Muscle of leg (tissue), 11 donors: ENCODE measurements around the gene CCDC137. TPM values are rescaled to one million over a fixed set of nuclear protein-coding genes. Genes with fewer than 3 reads are reported as not detected.
"Not testable (repeated sequence)": the region's sequence is repeated elsewhere in the genome, so short reads cannot be mapped to it uniquely, and the experiment has no call there.

Experiments used
- DNase-seq: peaks from one replicate; pipeline ENCODE4 v3.0.0; 2013
- H3K27ac ChIP-seq: one replicate; pipeline ENCODE4 v1.5.1; 2013; ENCODE audit warnings: mild to moderate bottlenecking, low read length, control low read depth
- H3K27me3 ChIP-seq: one replicate; pipeline ENCODE4 v1.6.1; 2013; ENCODE audit warnings: low read length; ENCODE audit not compliant: control insufficient read depth, insufficient read depth
- H3K36me3 ChIP-seq: one replicate; pipeline ENCODE4 v1.6.1; 2013; ENCODE audit warnings: low read length; ENCODE audit not compliant: control insufficient read depth, insufficient read depth
- H3K4me1 ChIP-seq: one replicate; pipeline ENCODE4 v1.6.1; 2013; ENCODE audit warnings: low read length; ENCODE audit not compliant: control insufficient read depth, insufficient read depth
- H3K4me3 ChIP-seq: one replicate; pipeline ENCODE4 v1.5.1; 2013; ENCODE audit warnings: low read length, control low read depth
- H3K9me3 ChIP-seq: replicated peaks from 2 replicates; pipeline ENCODE4 v1.6.1; 2013; ENCODE audit warnings: low read depth, low read length; ENCODE audit not compliant: control insufficient read depth
- WGBS: methylation state at CpG from one replicate; pipeline ENCODE4 v1.1.5; 2013; ENCODE audit warnings: missing lambda C conversion rate; ENCODE audit not compliant: insufficient coverage; 5-methylcytosine and 5-hydroxymethylcytosine counted together
- polyA plus RNA-seq, 8 donors: library from polyadenylated mRNA; unstranded; fragments of 120-200 nt; gene quantifications; one replicate each; pipeline versions ENCODE4 v1.2.1 to v1.2.3, GENCODE V29; 2013; ENCODE audit warnings: inconsistent platforms in 1 of 8, low replicate concordance in 1 of 8; ENCODE audit not compliant: insufficient read length in 8 of 8, insufficient read depth in 1 of 8
- total RNA-seq: library from RNA; stranded (reverse); fragments of 120-200 nt; gene quantifications from one replicate; pipeline ENCODE4 v1.2.4, GENCODE V29; 2013

Gene CCDC137
- total and polyA plus RNA-seq, 9 donors: 9.1 to 18.0 (median 15.5) TPM

DNA sequence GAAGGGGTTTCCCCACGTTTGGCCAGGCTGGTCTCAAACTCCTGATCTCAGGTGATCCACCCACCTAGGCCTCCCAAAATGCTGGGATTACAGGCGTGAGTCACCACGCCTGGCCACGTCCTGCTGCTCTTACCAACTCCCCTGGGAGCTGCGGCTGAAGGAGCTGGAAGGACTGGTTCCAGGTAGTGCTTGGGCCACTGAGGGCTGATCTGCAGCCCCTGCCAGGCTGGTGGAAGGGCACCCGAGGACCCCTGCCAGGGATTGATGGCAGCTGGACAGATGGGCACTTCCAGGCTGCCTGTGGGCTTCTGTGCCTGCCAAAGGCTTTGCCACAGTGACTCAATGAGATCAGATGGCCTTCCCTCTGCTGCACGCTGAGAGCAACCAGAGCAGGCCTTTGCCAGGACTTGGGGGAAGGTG is 2.5 kb upstream of the CCDC137 start:
- Histone ChIP-seq H3K4me1 (peaks cover 24% of the 10 kb centered on the region), H3K27me3 (no peaks in the 10 kb centered on the region), H3K9me3 (no peaks in the 10 kb centered on the region), H3K4me3 (no peak overlapping the region), H3K36me3 (peaks cover 20% of the 10 kb centered on the region), H3K27ac (no peak overlapping the region)
- no peak for DNase-seq
- WGBS: 79% methylated on average over 4 of the region's 7 CpGs

DNA sequence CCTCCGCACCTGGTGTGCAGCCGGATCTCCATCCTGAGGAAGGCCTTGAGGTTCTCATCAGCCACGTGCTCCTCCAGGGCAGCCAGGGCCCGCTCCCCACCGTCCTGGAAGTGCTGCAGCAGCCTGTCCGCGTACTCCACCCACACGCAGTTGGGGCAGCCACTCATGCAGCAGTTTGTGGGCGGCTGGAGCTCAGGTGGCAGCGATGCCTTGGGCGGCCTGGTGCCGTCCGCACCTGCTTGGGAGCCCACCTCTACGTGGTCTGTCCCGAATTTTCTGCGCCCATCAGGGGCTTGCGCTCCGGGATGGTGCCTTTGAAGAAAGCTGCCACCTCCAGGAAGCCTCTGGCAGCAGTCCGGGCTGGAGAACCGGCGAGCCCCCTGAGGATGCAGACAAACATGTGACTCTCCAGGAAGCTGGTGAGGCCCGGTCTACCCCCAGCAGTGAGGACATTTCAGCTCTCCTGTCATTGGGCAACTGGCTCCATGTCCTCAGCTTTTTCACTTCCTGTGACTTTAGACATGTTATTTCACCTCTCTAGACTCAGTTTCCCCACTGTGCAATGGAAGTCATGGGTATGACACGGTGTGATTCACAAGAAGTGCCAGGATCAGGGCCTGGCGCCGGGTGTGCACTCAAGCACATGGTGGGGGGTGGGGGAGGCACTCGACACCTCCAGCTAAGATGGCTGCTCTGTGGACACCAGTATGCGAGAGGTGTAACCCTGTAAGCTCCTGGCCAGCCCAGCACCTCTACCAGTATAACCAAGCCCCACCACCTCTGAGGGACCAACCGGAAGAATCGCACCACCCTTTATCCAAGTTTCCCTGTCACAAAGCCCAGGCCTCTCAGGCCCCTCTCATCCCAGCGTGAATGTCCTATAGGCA is 1.1 kb upstream of the CCDC137 start:
- peaks cover 24% of the 10 kb centered on the region for H3K4me1 ChIP-seq
- H3K9me3 ChIP-seq: no peaks in the 10 kb centered on the region
- 69% methylated on average over 25 of the region's 30 CpGs for WGBS
- DNase-seq: no peak
- peak overlapping the region; percentile 89 for H3K4me3 ChIP-seq
- H3K27me3 ChIP-seq: no peaks in the 10 kb centered on the region
- H3K27ac ChIP-seq: peak overlapping the region; percentile 80
- peaks cover 33% of the 10 kb centered on the region for H3K36me3 ChIP-seq

DNA sequence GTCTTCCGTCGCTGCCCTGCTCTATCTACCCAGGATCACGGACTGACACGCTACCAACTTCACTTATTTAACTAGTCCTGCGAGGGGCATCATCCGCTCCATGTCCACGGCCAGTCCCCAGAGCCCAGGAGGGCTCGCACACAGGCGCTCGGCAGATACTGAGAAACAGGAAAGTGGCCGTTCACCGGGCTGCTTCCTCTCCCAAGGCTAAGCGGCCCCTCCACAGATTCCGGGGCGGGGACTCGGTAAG is 520 bp upstream of the CCDC137 start:
- Histone ChIP-seq H3K9me3 (no peaks in the 10 kb centered on the region), H3K27ac (peak overlapping the region; percentile 80), H3K27me3 (no peaks in the 10 kb centered on the region), H3K36me3 (peaks cover 37% of the 10 kb centered on the region), H3K4me1 (peaks cover 24% of the 10 kb centered on the region), H3K4me3 (peak overlapping the region; percentile 89)
- 0% methylated on average over 15 of the region's 16 CpGs for WGBS
- DNase-seq: no peak

DNA sequence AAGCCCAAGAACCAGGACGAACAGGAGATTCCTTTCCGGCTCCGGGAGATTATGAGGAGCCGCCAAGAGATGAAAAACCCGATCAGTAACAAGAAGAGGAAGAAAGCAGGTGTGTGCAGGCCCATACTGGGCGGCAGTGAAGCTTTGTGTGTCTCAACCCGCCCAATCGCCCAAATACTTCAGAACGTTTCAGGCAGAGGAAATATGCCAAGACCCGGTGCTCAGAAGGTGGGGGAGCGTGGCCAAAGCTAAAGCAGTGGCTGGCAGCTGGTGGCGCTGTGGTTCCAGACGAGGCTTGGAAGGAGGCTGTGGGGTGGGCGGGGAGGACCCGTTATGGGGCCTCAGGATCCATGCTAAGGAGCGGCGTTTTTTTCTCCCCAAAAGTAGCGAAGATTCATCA is 1.2 kb downstream of the CCDC137 start:
- WGBS: 78% methylated on average over 15 of the region's 18 CpGs
- Histone ChIP-seq H3K36me3 (peaks cover 54% of the 10 kb centered on the region), H3K27ac (no peak overlapping the region), H3K4me1 (peaks cover 24% of the 10 kb centered on the region), H3K4me3 (no peak overlapping the region), H3K9me3 (no peaks in the 10 kb centered on the region), H3K27me3 (no peaks in the 10 kb centered on the region)
- no peak for DNase-seq

DNA sequence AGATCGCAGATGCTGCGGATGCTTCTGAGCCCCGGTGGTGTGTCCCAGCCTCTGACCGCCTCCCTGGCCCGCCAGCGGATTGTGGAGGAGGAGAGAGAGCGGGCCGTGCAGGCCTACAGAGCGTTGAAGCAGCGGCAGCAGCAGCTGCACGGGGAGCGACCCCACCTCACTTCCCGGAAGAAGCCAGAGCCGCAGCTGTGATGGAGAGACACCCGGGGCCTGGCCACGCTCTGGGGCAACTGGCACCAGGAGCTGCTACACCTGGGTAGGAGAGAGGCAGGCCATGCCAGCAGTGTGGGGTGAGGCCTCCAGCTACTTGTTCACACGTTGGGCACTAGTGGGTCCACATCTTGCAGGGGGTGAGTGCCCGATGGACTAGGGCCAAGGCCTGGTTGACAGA is 6.0 kb downstream of the CCDC137 start:
- Histone ChIP-seq H3K4me1 (peaks cover 6% of the 10 kb centered on the region), H3K4me3 (no peak overlapping the region), H3K9me3 (no peaks in the 10 kb centered on the region), H3K27ac (no peak overlapping the region), H3K27me3 (no peaks in the 10 kb centered on the region), H3K36me3 (peaks cover 62% of the 10 kb centered on the region)
- WGBS: 72% methylated on average over 15 of the region's 18 CpGs
- no peak for DNase-seq

DNA sequence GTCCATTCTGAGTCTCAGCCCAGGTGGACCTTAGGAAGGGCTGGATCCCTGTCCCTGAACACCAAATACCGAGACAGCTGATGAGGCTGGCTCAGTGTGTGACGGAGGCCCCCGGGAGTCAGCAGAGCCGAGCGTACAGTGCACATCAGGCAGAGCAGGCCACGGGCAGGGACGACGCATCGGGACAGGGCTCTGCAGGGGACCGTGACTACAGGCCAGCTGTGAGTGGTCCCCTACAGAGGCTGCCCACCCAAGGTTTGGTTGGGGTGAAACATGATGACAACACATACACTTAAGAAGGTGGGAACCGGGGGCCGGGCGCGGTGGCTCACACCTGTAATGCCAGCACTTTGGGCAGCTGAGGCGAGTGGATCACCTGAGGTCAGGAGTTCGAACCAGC is 6.4 kb downstream of the CCDC137 start:
- no peak for DNase-seq
- peaks cover 61% of the 10 kb centered on the region for H3K36me3 ChIP-seq
- H3K4me3 ChIP-seq: no peak overlapping the region
- H3K27ac ChIP-seq: no peak overlapping the region
- H3K9me3 ChIP-seq: no peaks in the 10 kb centered on the region
- H3K4me1 ChIP-seq: peaks cover 2% of the 10 kb centered on the region
- no peaks in the 10 kb centered on the region for H3K27me3 ChIP-seq
- WGBS: 92% methylated on average over 14 of the region's 16 CpGs

DNA sequence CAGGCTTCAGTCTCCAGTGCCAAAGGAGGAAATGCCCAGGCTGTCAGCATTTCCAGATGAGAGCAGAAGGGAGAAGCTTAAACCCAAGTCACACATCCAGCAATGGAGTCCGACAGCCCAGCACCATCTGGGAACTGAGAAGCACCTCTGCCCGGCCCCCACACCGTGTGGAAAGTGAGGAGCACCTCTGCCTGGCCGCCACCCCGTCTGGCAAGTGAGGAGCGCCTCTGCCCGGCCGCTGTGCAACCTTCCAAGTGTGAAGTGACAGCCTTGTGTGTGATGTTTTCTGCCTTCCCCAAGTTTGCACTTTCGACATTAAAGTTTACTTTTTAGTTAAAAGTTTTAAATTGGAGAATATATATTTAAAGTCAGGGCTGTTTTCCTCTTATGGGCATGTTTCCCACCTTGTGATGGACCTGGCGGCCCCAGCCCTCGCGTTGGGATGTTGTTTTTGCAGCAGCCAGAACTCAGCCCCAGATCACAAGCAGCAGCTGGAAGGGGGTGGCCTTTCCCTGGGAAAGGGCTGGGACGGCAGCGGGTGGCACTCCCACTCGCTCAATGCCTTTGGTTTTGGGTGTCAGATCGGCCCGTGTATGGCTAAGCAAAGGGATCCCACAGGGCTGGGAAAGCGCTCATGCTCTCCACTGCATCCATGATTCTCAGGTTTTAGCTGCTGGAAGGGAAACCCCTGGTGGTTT is 7.2 kb downstream of the CCDC137 start:
- H3K9me3 ChIP-seq: no peaks in the 10 kb centered on the region
- H3K4me1 ChIP-seq: no peaks in the 10 kb centered on the region
- no peak for DNase-seq
- no peak overlapping the region for H3K27ac ChIP-seq
- H3K27me3 ChIP-seq: no peaks in the 10 kb centered on the region
- H3K4me3 ChIP-seq: no peak overlapping the region
- WGBS: 77% methylated on average over 13 of the region's 18 CpGs
- peaks cover 56% of the 10 kb centered on the region for H3K36me3 ChIP-seq

DNA sequence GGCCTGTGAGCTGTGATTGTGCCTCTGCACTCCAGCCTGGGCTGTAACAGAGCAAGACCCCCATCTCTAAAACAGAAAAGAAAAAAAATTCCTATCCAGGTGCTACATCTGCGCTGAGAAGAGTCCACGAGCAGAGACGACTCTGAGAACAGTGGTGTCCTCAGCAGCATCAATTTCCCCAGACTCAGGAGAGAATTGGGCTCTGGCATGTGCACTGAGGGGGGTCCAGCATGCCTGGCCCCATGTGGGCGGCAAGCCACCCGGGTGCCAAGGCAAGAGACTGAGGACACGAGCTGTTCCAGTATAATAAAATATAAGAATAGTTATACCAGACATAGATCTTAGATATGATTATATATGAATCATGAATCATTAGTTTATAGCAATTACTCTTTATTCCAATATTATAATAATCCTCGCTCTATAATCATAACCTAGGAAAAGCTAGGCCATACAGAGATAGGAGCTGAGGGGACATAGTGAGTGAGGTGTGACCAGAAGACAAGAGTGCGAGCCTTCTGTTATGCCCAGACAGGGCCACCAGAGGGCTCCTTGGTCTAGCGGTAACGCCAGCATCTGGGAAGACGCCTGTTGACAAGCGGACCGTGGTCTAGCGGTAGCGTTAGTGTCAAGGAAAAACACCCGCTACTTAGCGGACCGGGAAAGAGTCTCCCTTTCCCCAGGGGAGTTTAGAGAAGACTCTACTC is 9.1 kb downstream of the CCDC137 start:
- not testable (repeated sequence) for H3K4me3 ChIP-seq, H3K4me1 ChIP-seq, DNase-seq, H3K27ac ChIP-seq, H3K27me3 ChIP-seq, H3K9me3 ChIP-seq
- 52% methylated on average over 3 of the region's 18 CpGs for WGBS
- peaks cover 41% of the 10 kb centered on the region for H3K36me3 ChIP-seq

DNA sequence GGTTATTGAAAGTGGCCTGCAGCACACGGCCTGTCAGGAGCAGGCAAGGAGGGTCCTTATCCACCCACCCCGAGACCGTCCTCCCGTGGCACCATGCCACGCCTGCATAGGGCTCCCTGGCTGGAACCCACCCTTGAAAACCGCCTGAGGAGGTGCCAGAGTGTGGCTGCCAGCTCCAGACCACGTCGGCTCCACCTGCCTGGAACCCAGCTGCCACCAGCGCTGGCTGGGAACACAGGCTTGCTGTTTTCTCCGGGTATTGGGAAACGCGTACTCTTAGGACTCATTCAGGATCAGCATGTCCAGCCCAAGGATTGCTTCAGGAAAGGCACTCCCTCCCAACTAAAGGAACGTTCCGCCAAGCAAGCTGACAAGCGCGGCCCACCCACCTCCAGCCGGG is 10.4 kb downstream of the CCDC137 start:
- no peaks in the 10 kb centered on the region for H3K9me3 ChIP-seq
- 89% methylated on average over 17 of the region's 17 CpGs for WGBS
- H3K4me3 ChIP-seq: no peak overlapping the region
- no peak for DNase-seq
- peaks cover 36% of the 10 kb centered on the region for H3K36me3 ChIP-seq
- no peak overlapping the region for H3K27ac ChIP-seq
- no peaks in the 10 kb centered on the region for H3K27me3 ChIP-seq
- peaks cover 2% of the 10 kb centered on the region for H3K4me1 ChIP-seq

DNA sequence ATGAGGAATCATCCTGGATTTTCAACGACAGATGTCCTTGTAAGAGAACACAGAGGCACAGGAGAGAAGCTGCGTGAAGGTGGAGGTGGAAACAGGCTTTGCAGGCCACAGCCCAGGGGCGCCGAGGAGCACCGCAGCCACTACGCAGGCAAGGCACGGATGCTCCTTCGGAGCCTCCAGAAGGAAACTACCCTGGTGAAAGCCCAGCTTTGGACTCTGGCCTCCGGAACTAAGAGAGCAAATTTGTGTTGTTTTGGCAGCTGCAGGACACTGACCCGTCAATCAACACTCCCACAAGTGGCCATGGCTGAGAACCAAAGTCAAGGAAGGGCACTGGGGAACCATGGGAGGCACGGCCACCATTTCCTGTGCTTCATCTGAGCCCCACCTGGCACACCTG is 13.6 kb downstream of the CCDC137 start:
- Histone ChIP-seq H3K27ac (no peak overlapping the region), H3K27me3 (no peaks in the 10 kb centered on the region), H3K36me3 (peaks cover 11% of the 10 kb centered on the region), H3K4me1 (peaks cover 21% of the 10 kb centered on the region), H3K9me3 (no peaks in the 10 kb centered on the region), H3K4me3 (no peak overlapping the region)
- WGBS: 82% methylated on average over 11 of the region's 11 CpGs
- DNase-seq: no peak
